OCI-LY7 (cell line): ENCODE results near the gene KIRREL3. TPM values are rescaled to one million over a fixed set of nuclear protein-coding genes. Genes with fewer than 3 reads are reported as not detected.

Source experiments
- BruUV-seq: library from RNA; stranded (reverse); fragments of 400-500 nt; replicated peaks from 2 replicates; lab custom pipeline; 2021; lab: Mats Ljungman, UMichigan
- CTCF ChIA-PET: fragments of 300-600 bp; sonication (Branson Sonifier 250); formaldehyde crosslinking; loops from one replicate; lab custom pipeline; 2022; ENCODE audit warnings: antibody characterized with exemption; ENCODE audit not compliant: unreplicated experiment; lab: Charles Lee
- POLR2A ChIA-PET: fragments of 300-600 bp; sonication (Branson Sonifier 250); formaldehyde crosslinking; loops from one replicate; lab custom pipeline; 2022; ENCODE audit warnings: antibody characterized with exemption; lab: Charles Lee
- DNase-seq: peaks from one replicate; pipeline ENCODE4 v3.0.0-alpha.2; 2015; ENCODE audit warnings: low spot score
- H2AFZ ChIP-seq: fragments of 200-600 bp; sonication (generic), shearing (Covaris generic); 2 replicates; pipeline ENCODE4 v1.6.1; 2014; ENCODE audit warnings: mild to moderate bottlenecking, antibody characterized with exemption, low read length, moderate library complexity
- H3K27ac ChIP-seq: fragments of 200-600 bp; sonication (generic); 2 replicates; pipeline ENCODE4 v1.5.1; 2014; ENCODE audit warnings: mixed run types, low read depth, mild to moderate bottlenecking, moderate library complexity, low read length, inconsistent platforms; ENCODE audit not compliant: poor library complexity, severe bottlenecking
- H3K36me3 ChIP-seq: fragments of 200-600 bp; sonication (generic); 2 replicates; pipeline ENCODE4 v1.6.1; 2014; ENCODE audit warnings: mild to moderate bottlenecking, antibody characterized with exemption, low read length, moderate library complexity, mixed read lengths; ENCODE audit not compliant: insufficient read depth
- H3K4me1 ChIP-seq: fragments of 200-600 bp; sonication (generic); 2 replicates; pipeline ENCODE4 v1.5.1; 2014; ENCODE audit warnings: mild to moderate bottlenecking, low read length; ENCODE audit not compliant: insufficient read depth, poor library complexity, severe bottlenecking
- H3K4me2 ChIP-seq: fragments of 200-600 bp; sonication (generic); 2 replicates; pipeline ENCODE4 v1.6.1; 2014; ENCODE audit warnings: mild to moderate bottlenecking, low read length
- H3K4me3 ChIP-seq: fragments of 200-600 bp; sonication (generic); 2 replicates; pipeline ENCODE4 v1.5.1; 2014; ENCODE audit warnings: mild to moderate bottlenecking, low read depth, low read length; ENCODE audit not compliant: poor library complexity, severe bottlenecking
- H3K79me2 ChIP-seq: fragments of 200-600 bp; sonication (generic); 2 replicates; pipeline ENCODE4 v1.6.1; 2016; ENCODE audit warnings: low read depth, mild to moderate bottlenecking, low read length, moderate library complexity, mixed read lengths; ENCODE audit not compliant: insufficient read depth
- H3K9me2 ChIP-seq: fragments of 200-600 bp; sonication (generic); 2 replicates; pipeline ENCODE4 v1.6.1; 2016; ENCODE audit warnings: mild to moderate bottlenecking, low read length, mixed read lengths; ENCODE audit not compliant: insufficient read depth
- H3K9me3 ChIP-seq: fragments of 200-600 bp; sonication (generic); 2 replicates; pipeline ENCODE4 v1.6.1; 2014; ENCODE audit warnings: mild to moderate bottlenecking, mixed run types, low read length, mixed read lengths
- H4K20me1 ChIP-seq: fragments of 200-600 bp; sonication (generic); 2 replicates; pipeline ENCODE4 v1.6.1; 2014; ENCODE audit warnings: mild to moderate bottlenecking, antibody characterized with exemption, low read length, moderate library complexity, mixed read lengths; ENCODE audit not compliant: insufficient read depth
- CTCF ChIP-seq: fragments of 200-600 bp; sonication (generic); conservative IDR thresholded peaks from 2 replicates; pipeline ENCODE4 v1.5.1; 2014; ENCODE audit warnings: mild to moderate bottlenecking, antibody characterized with exemption, low read length, moderate library complexity, mixed read lengths
- EZH2phosphoT487 ChIP-seq: fragments of 200-600 bp; sonication (generic); IDR thresholded peaks from 2 replicates; pipeline ENCODE4 v1.6.1; 2018; ENCODE audit warnings: low read depth, borderline replicate concordance, mild to moderate bottlenecking, mixed run types, antibody characterized with exemption, low read length, moderate library complexity, mixed read lengths
- intact Hi-C: fragments of 100-400 bp; cut with micrococcal nuclease; formaldehyde crosslinking; loops from one replicate; pipeline ENCODE4 v1.10.0; 2022; ENCODE audit not compliant: unreplicated experiment
- total RNA-seq, 2 experiments: library from RNA; depleted of rRNA in 1 of 2; stranded (reverse); fragments of >200 nt in 1 of 2; shearing (Covaris generic) in 1 of 2; gene quantifications; 2 replicates each; pipeline ENCODE4 v1.2.3, GENCODE V29; 2014 to 2022

The KIRREL3 gene
- total RNA-seq, 2 experiments from 2014 or later: not detected

- Histone ChIP-seq H3K9me2 (no peaks in the 10 kb centered on the region), H2AFZ (no peak overlapping the region), H3K4me2 (no peak overlapping the region), H3K79me2 (no peaks in the 10 kb centered on the region), H3K4me1 (no peaks in the 10 kb centered on the region), H3K27ac (no peak overlapping the region), H4K20me1 (no peaks in the 10 kb centered on the region), H3K4me3 (no peak overlapping the region), H3K36me3 (no peaks in the 10 kb centered on the region), H3K9me3 (no peaks in the 10 kb centered on the region)
- DNase-seq: no peak
- CTCF ChIA-PET: no interaction called here
- BruUV-seq: no TSS peak
- POLR2A ChIA-PET: no interaction called here
- TF ChIP-seq EZH2phosphoT487 (no peak), CTCF (no peak)
- intact Hi-C loops: no loop called here
Measured at GRCh38 chr11:126581871-126582648, 418.5 kb downstream of the KIRREL3 start.

GRCh38 chr11:126578426-126578825 lies 422.1 kb downstream of the KIRREL3 start:
- POLR2A ChIA-PET: no interaction called here
- BruUV-seq: no TSS peak

More at GRCh38 chr11:126578426-126578825, 422.1 kb downstream of the KIRREL3 start:
- no peak overlapping the region for H3K4me2 ChIP-seq
- no peak overlapping the region for H3K4me3 ChIP-seq
- no peaks in the 10 kb centered on the region for H3K4me1 ChIP-seq
- no peaks in the 10 kb centered on the region for H3K9me2 ChIP-seq
- DNase-seq: no peak
- no peak for TF ChIP-seq EZH2phosphoT487
- no peak for TF ChIP-seq CTCF
- no peak overlapping the region for H2AFZ ChIP-seq
- no peaks in the 10 kb centered on the region for H3K36me3 ChIP-seq
- no peaks in the 10 kb centered on the region for H3K9me3 ChIP-seq
- intact Hi-C loops: no loop called here
- H4K20me1 ChIP-seq: no peaks in the 10 kb centered on the region
- no peak overlapping the region for H3K27ac ChIP-seq
- H3K79me2 ChIP-seq: no peaks in the 10 kb centered on the region
- CTCF ChIA-PET: no interaction called here
